AG09319 (cell line): Measurements from ENCODE around the gene AUTS2.

Experiments used
- DNase-seq: peaks from one replicate; pipeline ENCODE4 v3.0.0-alpha.2; 2010; ENCODE audit warnings: low read depth; ENCODE audit errors: extremely low read depth
- CTCF ChIP-seq: IDR thresholded peaks from 2 replicates; pipeline ENCODE4 v1.5.1; 2011; ENCODE audit warnings: low read depth, mild to moderate bottlenecking, inconsistent platforms, low read length, moderate library complexity

AUTS2 gene

DNA sequence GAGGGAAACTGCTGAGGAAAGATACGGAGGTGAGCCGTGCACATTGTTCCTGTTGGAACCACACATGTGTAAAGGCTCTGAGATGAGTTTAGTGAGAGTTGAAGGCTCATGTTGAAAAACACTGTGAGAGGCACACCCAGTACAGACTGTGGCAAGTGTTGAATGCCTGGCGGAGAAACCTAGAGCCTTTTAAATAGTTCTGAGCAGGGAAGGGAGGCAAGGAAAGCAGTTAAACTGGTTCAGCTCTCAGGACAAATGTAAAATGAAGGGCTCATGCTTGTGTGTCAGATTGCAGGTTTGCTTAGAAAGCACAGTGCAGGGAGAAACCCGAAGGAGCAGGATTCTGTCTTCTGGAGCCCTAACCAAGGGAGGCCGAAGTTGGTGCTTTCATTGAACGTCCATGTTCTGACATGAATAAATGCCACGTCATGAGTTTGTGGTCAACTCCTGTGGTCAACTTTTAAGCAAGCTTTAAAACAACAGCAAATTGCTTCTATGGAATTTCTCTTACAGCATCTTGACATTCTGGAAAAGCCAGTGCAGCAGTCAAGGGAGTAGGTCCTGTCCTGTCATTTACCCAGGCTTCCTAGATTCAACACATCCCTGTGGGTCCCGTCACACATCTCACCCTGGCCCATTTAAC is 882.8 kb downstream of the AUTS2 start:
- no peak for TF ChIP-seq CTCF

DNA sequence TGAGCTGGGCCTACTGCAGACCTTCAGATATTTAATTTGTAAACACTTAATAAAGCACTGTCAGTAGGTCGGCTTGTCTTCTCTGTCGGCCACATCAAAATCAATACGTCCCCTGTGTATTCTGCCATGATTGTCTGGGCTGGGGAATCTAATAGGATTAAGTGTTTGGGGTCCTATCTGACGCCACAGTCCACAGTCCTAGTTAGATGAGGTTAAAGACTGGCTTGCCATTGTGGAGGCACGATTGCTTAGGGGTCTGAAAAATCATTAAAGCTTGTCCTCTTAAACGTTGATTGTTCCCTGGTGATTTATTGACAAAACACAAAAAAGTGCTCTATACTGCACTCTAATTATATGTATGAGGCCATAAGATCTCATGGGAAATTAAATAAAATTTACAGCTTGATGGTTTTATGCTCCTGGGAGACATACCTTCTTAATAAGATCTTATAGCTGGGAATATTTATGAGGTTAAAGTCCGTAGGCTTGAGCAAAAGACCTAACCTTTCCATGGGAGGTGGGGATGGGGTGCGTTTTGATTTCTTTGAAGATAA is 883.4 kb downstream of the AUTS2 start:
- no peak for DNase-seq
- TF ChIP-seq CTCF = no peak

More for the DNA sequence above, 882.8 kb downstream of the AUTS2 start:
- DNase-seq = no peak

GRCh38 chr7:70484255-70484654 is 886.0 kb downstream of the AUTS2 start:
- no peak for DNase-seq
- TF ChIP-seq CTCF = no peak

DNA sequence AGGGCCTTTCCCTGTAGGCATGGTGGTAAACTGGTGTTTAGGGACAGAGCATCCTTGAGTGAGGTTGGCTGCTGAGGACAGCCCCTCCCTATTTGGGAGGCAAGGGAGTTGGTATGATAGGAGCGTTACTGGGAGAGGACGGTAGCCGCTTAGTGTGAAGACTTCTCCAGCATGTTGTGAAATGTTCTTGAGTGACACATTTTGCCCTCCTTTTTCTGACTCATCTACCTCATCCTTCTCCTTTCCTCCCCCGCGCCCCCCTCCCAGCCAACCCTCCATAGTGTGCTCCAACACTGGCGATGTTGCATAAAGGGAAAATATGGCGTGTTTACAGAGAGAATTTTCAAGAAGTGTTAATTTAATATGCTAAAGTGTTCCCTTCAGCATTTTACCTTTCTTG is 888.7 kb downstream of the AUTS2 start:
- no peak for TF ChIP-seq CTCF
- no peak for DNase-seq

GRCh38 chr7:70487428-70487827 is 889.2 kb downstream of the AUTS2 start:
- DNase-seq = no peak
- no peak for TF ChIP-seq CTCF

- TF ChIP-seq CTCF = no peak
- no peak for DNase-seq
Measured at GRCh38 chr7:70487886-70488285, 889.6 kb downstream of the AUTS2 start.

DNA sequence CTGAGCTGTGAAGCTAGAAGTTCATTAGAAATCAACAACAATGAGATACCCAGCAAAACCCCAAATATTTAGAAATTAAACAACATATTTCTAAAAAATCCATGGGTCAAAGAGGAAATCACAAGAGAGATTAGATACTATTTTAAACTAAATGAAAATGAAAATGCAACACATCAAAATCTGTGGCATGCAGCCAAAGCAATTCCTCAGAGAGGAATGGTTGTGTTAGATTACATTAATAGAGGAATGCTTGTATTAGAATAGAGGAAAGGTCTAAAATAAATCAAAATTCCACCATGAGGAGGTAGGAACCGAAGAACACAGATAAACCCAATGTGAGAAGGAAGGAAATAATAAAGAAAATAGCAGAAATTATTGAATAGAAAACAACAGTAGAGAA is 891.5 kb downstream of the AUTS2 start:
- DNase-seq = no peak
- TF ChIP-seq CTCF = no peak
